ENCODE data around the gene COL5A1.

Gene COL5A1

GRCh38 chr9:134796882-134797281 lies 155.3 kb downstream of the COL5A1 start:
- DNase-seq: no peak

- DNase-seq: no peak
Measured at GRCh38 chr9:134800791-134801339, 159.3 kb downstream of the COL5A1 start.

GRCh38 chr9:134802216-134802795 lies 160.7 kb downstream of the COL5A1 start:
- DNase-seq: no peak

- DNase-seq: no peak
Measured at GRCh38 chr9:134804871-134805270, 163.3 kb downstream of the COL5A1 start.

- no peak for DNase-seq
Measured at GRCh38 chr9:134807716-134808446, 166.3 kb downstream of the COL5A1 start.

GRCh38 chr9:134808447-134808792 lies 166.8 kb downstream of the COL5A1 start:
- DNase-seq: no peak

- DNase-seq: no peak
Measured at GRCh38 chr9:134809292-134809691, 167.7 kb downstream of the COL5A1 start.

- no peak for DNase-seq
Measured at GRCh38 chr9:134809826-134810225, 168.2 kb downstream of the COL5A1 start.

- DNase-seq: no peak
Measured at GRCh38 chr9:134811079-134811672, 169.6 kb downstream of the COL5A1 start.

GRCh38 chr9:134811673-134812342 lies 170.2 kb downstream of the COL5A1 start:
- DNase-seq: no peak

- DNase-seq: no peak
Measured at GRCh38 chr9:134812343-134812673, 170.7 kb downstream of the COL5A1 start.

- DNase-seq: no peak
Measured at GRCh38 chr9:134813841-134814240, 172.2 kb downstream of the COL5A1 start.

- no peak for DNase-seq
Measured at GRCh38 chr9:134814598-134815215, 173.1 kb downstream of the COL5A1 start.

GRCh38 chr9:134815435-134816214 lies 174.0 kb downstream of the COL5A1 start:
- DNase-seq: no peak

GRCh38 chr9:134816264-134816663 lies 174.7 kb downstream of the COL5A1 start:
- no peak for DNase-seq

- DNase-seq: no peak
Measured at GRCh38 chr9:134818000-134818568, 176.5 kb downstream of the COL5A1 start.

GRCh38 chr9:134818591-134818990 lies 177.0 kb downstream of the COL5A1 start:
- DNase-seq: no peak

GRCh38 chr9:134820901-134821300 lies 179.3 kb downstream of the COL5A1 start:
- no peak for DNase-seq

- no peak for DNase-seq
Measured at GRCh38 chr9:134822541-134822940, 180.9 kb downstream of the COL5A1 start.

GRCh38 chr9:134823623-134824022 lies 182.0 kb downstream of the COL5A1 start:
- DNase-seq: no peak

GRCh38 chr9:134824583-134824982 lies 183.0 kb downstream of the COL5A1 start:
- no peak for DNase-seq

GRCh38 chr9:134825025-134825424 lies 183.4 kb downstream of the COL5A1 start:
- DNase-seq: no peak
